Measurements from ENCODE around the gene SLC35C1. TPM values are rescaled to one million over a fixed set of nuclear protein-coding genes. Genes with fewer than 3 reads are reported as not detected.

SLC35C1 gene
- total RNA-seq, 1 donor from 2014 or later, result 6.7 TPM

GRCh38 chr11:45844822-45845578, 40.1 kb downstream of the SLC35C1 start:
- no peak for DNase-seq (ENCODE audit: low read depth, low spot score)

GRCh38 chr11:45846174-45846675, 41.3 kb downstream of the SLC35C1 start:
- DNase-seq (ENCODE audit: low read depth, low spot score), result no peak

- peak; percentile 86 for DNase-seq (ENCODE audit: low read depth, low spot score)
Measured at GRCh38 chr11:45846974-45847910, 42.3 kb downstream of the SLC35C1 start, which contains the start of gene CRY2. TSS of gene CRY2 (plus strand) at chr11:45847475. CDS start at chr11:45847491, 16 bp downstream.

GRCh38 chr11:45847911-45848316, 43.0 kb downstream of the SLC35C1 start:
- no peak for DNase-seq (ENCODE audit: low read depth, low spot score)

GRCh38 chr11:45848654-45849081, 43.7 kb downstream of the SLC35C1 start:
- no peak for DNase-seq (ENCODE audit: low read depth, low spot score)

GRCh38 chr11:45850446-45850845, 45.5 kb downstream of the SLC35C1 start:
- no peak for DNase-seq (ENCODE audit: low read depth, low spot score)

GRCh38 chr11:45851228-45851627, 46.3 kb downstream of the SLC35C1 start:
- DNase-seq (ENCODE audit: low read depth, low spot score), result no peak

GRCh38 chr11:45852018-45852711, 47.2 kb downstream of the SLC35C1 start:
- no peak for DNase-seq (ENCODE audit: low read depth, low spot score)

- no peak for DNase-seq (ENCODE audit: low read depth, low spot score)
Measured at GRCh38 chr11:45852712-45853101, 47.8 kb downstream of the SLC35C1 start.

- no peak for DNase-seq (ENCODE audit: low read depth, low spot score)
Measured at GRCh38 chr11:45853332-45854219, 48.6 kb downstream of the SLC35C1 start.

- no peak for DNase-seq (ENCODE audit: low read depth, low spot score)
Measured at GRCh38 chr11:45855308-45855707, 50.4 kb downstream of the SLC35C1 start.

- DNase-seq (ENCODE audit: low read depth, low spot score), result no peak
Measured at GRCh38 chr11:45856044-45856468, 51.1 kb downstream of the SLC35C1 start.

GRCh38 chr11:45857961-45858474, 53.1 kb downstream of the SLC35C1 start:
- peak; percentile 83 for DNase-seq (ENCODE audit: low read depth, low spot score)

GRCh38 chr11:45858751-45859398, 53.9 kb downstream of the SLC35C1 start:
- DNase-seq (ENCODE audit: low read depth, low spot score), result no peak

GRCh38 chr11:45859661-45860140, 54.8 kb downstream of the SLC35C1 start:
- DNase-seq (ENCODE audit: low read depth, low spot score), result peak; percentile 51

- no peak for DNase-seq (ENCODE audit: low read depth, low spot score)
Measured at GRCh38 chr11:45860348-45860747, 55.4 kb downstream of the SLC35C1 start.

GRCh38 chr11:45860764-45861510, 56.0 kb downstream of the SLC35C1 start:
- DNase-seq (ENCODE audit: low read depth, low spot score), result no peak

All from pulmonary artery endothelial cell (primary cell).